ENCODE data around the gene RRP8. TPM values are rescaled to one million over a fixed set of nuclear protein-coding genes. Genes with fewer than 3 reads are reported as not detected.

RRP8 gene
- total and polyA plus RNA-seq, 2 experiments from 2014 or later, result 27.3 to 32.6 TPM

DNA sequence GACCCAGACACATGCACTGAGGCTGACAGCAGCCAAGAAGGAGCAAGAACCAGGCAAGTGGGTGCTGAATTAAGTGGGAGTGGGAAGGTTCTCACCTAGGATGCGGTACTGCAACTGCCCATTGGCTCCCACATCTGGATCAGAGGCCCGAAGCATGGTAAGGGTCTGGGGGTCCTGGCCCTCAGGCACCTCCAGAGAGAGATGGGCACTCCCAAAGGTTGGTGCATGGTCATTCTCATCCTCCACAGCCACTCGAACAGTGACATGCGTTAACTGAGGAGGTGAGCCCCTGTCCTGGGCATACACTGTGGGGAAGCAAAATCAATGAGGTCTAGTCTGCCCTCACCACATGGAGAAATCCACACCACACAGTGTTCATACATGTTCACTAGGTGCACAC, 25.1 kb upstream of the RRP8 start:
- Histone ChIP-seq H3K9me3 (ENCODE audit: low read depth) (no peaks in the 10 kb centered on the region), H3K4me3 (no peak overlapping the region), H3K27ac (no peak overlapping the region), H3K36me3 (peaks cover 47% of the 10 kb centered on the region), H3K27me3 (peaks cover 28% of the 10 kb centered on the region), H3K4me1 (ENCODE audit: low read depth) (peaks cover 3% of the 10 kb centered on the region)
- no peak for DNase-seq (ENCODE audit: low read depth in 1 of 2, low spot score in 1 of 2)
- TF ChIP-seq, protein P1, sequence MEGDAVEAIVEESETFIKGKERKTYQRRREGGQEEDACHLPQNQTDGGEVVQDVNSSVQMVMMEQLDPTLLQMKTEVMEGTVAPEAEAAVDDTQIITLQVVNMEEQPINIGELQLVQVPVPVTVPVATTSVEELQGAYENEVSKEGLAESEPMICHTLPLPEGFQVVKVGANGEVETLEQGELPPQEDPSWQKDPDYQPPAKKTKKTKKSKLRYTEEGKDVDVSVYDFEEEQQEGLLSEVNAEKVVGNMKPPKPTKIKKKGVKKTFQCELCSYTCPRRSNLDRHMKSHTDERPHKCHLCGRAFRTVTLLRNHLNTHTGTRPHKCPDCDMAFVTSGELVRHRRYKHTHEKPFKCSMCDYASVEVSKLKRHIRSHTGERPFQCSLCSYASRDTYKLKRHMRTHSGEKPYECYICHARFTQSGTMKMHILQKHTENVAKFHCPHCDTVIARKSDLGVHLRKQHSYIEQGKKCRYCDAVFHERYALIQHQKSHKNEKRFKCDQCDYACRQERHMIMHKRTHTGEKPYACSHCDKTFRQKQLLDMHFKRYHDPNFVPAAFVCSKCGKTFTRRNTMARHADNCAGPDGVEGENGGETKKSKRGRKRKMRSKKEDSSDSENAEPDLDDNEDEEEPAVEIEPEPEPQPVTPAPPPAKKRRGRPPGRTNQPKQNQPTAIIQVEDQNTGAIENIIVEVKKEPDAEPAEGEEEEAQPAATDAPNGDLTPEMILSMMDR (IDR thresholded peaks at IDR 0.05; ENCODE audit: low read depth, low read length), result no peak

DNA sequence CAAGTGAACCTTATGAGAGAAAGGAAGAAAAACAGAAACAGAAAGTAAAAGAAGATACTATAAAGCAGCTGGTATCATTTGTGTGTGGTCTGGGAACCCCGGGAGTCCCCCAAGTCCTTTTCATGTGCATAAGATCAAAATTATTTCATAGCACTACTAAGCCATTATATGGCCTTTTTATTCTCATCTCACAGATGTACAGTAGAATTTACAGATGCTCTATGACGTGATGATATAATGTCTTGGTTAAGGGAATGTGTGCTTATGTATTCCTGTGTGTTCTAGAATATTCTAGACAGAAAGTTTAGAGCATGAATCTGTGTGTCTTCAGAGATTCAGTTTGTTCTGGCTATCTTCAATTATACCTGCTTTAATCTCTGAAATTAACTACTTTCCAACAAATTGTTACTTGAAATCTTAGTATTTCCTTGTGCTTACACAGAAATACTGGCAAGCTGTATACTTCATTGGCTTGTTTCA, 24.4 kb upstream of the RRP8 start:
- Histone ChIP-seq H3K4me1 (ENCODE audit: low read depth) (no peaks in the 10 kb centered on the region), H3K27me3 (peaks cover 28% of the 10 kb centered on the region), H3K36me3 (peaks cover 40% of the 10 kb centered on the region), H3K4me3 (no peak overlapping the region), H3K9me3 (ENCODE audit: low read depth) (no peaks in the 10 kb centered on the region), H3K27ac (no peak overlapping the region)
- no peak for DNase-seq (ENCODE audit: low read depth in 1 of 2, low spot score in 1 of 2)
- TF ChIP-seq, protein P1 (IDR thresholded peaks at IDR 0.05; ENCODE audit: low read depth, low read length), result no peak

- no peaks in the 10 kb centered on the region for H3K9me3 ChIP-seq (ENCODE audit: low read depth)
- H3K36me3 ChIP-seq, result peaks cover 39% of the 10 kb centered on the region
- H3K4me3 ChIP-seq, result no peak overlapping the region
- H3K27me3 ChIP-seq, result peaks cover 25% of the 10 kb centered on the region
- H3K27ac ChIP-seq, result no peak overlapping the region
- DNase-seq (ENCODE audit: low read depth in 1 of 2, low spot score in 1 of 2), result no peak
- TF ChIP-seq, protein P1 (IDR thresholded peaks at IDR 0.05; ENCODE audit: low read depth, low read length), result no peak
- no peaks in the 10 kb centered on the region for H3K4me1 ChIP-seq (ENCODE audit: low read depth)
These were observed 23.8 kb upstream of the RRP8 start for GRCh38 chr11:6626971-6627761.

GRCh38 chr11:6625832-6626420, 22.5 kb upstream of the RRP8 start:
- TF ChIP-seq, protein P1 (IDR thresholded peaks at IDR 0.05; ENCODE audit: low read depth, low read length), result no peak
- no peak for DNase-seq (ENCODE audit: low read depth in 1 of 2, low spot score in 1 of 2)
- H3K4me1 ChIP-seq (ENCODE audit: low read depth), result no peaks in the 10 kb centered on the region
- no peak overlapping the region for H3K4me3 ChIP-seq
- no peaks in the 10 kb centered on the region for H3K9me3 ChIP-seq (ENCODE audit: low read depth)
- no peak overlapping the region for H3K27ac ChIP-seq
- H3K27me3 ChIP-seq, result peaks cover 13% of the 10 kb centered on the region
- peaks cover 32% of the 10 kb centered on the region for H3K36me3 ChIP-seq

DNA sequence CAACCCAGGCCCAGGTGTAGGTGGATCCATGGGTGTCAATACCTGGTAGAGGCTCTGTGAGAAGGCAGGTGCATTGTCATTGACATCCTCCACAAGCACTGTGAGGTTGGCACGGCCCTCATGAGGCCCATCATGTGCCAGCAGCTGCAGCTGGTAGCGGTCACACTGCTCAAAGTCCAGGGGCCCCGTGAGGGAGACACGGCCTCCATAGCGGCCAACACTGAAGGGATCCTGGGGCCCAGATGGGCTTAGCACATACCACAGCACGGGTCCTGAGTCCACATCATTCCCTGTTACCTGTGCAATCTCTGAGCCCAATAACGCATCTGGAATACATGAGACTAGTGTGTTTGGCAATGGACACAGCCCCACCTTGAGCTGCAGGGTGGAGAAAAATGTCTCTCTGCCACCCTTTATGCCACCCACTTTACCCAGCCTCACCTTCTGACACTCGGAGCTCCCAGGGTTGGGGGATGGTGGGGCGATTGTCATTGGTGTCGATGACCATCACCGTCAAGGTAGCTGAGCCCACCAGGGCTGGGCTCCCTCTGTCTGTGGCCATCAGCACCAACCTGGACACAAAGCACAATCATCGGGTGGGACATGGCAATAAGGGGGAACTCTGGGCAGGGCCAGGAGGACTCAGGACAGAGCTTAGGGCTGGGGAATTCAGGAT, 21.9 kb upstream of the RRP8 start:
- Histone ChIP-seq H3K9me3 (ENCODE audit: low read depth) (no peaks in the 10 kb centered on the region), H3K4me1 (ENCODE audit: low read depth) (no peaks in the 10 kb centered on the region), H3K27me3 (peaks cover 7% of the 10 kb centered on the region), H3K27ac (no peak overlapping the region), H3K36me3 (peaks cover 32% of the 10 kb centered on the region), H3K4me3 (no peak overlapping the region)
- TF ChIP-seq, protein P1 (IDR thresholded peaks at IDR 0.05; ENCODE audit: low read depth, low read length), result no peak
- no peak for DNase-seq (ENCODE audit: low read depth in 1 of 2, low spot score in 1 of 2)
